Activated B cell treated with CpG ODN at 0.5 μM for 24 hours (primary cell): ENCODE data around the gene BCL6B. TPM values are rescaled to one million over a fixed set of nuclear protein-coding genes. Genes with fewer than 3 reads are reported as not detected.
"Not testable (repeated sequence)": the region's sequence is repeated elsewhere in the genome, so short reads cannot be mapped to it uniquely, and the experiment has no call there.

Source experiments
- ATAC-seq: fragments of 200-7000 bp; cut with Tn5 transposase; one replicate; pipeline ENCODE4 v1.10.0; 2021; ENCODE audit warnings: low read depth, mild to moderate bottlenecking, moderate library complexity
- CTCF ChIA-PET: fragments of 350-600 bp; sonication (Branson Sonifier 250); formaldehyde crosslinking; loops from one replicate; lab custom pipeline; 2021; ENCODE audit warnings: antibody characterized with exemption; lab: Charles Lee
- POLR2A ChIA-PET: fragments of 350-600 bp; sonication (Branson Sonifier 250); formaldehyde crosslinking; loops from one replicate; lab custom pipeline; 2021; ENCODE audit warnings: antibody characterized with exemption; lab: Charles Lee
- DNase-seq: peaks from one replicate; pipeline ENCODE4 v3.0.0; 2022
- H3K27ac Mint-ChIP-seq: one replicate; pipeline ENCODE4 v1.8.0; 2020; ENCODE audit warnings: mixed read lengths
- H3K27me3 Mint-ChIP-seq: one replicate; pipeline ENCODE4 v1.8.0; 2021; ENCODE audit warnings: mixed read lengths
- H3K36me3 Mint-ChIP-seq: one replicate; pipeline ENCODE4 v1.8.0; 2021; ENCODE audit warnings: low read depth, mixed read lengths
- H3K4me1 Mint-ChIP-seq: one replicate; pipeline ENCODE4 v1.8.0; 2021; ENCODE audit warnings: mixed read lengths
- H3K4me3 Mint-ChIP-seq: one replicate; pipeline ENCODE4 v1.8.0; 2020; ENCODE audit warnings: mild to moderate bottlenecking, mixed read lengths
- H3K9me3 Mint-ChIP-seq: one replicate; pipeline ENCODE4 v1.8.0; 2020; ENCODE audit warnings: mixed read lengths
- intact Hi-C: fragments of 100-400 bp; cut with micrococcal nuclease; formaldehyde crosslinking; loops from one replicate; pipeline ENCODE4 v1.15.1; 2024
- total RNA-seq: library from RNA; stranded (reverse); gene quantifications from 2 replicates; pipeline ENCODE4 v1.2.3, GENCODE V29; 2022
- TF ChIP-seq, protein P1 (sequence below): fragments of 200-600 bp; IDR thresholded peaks from one replicate; pipeline ENCODE4 v1.8.0; 2022; ENCODE audit warnings: antibody characterized with exemption, mild to moderate bottlenecking

Gene BCL6B
- total RNA-seq, 1 donor from 2014 or later = 0.31 TPM

DNA sequence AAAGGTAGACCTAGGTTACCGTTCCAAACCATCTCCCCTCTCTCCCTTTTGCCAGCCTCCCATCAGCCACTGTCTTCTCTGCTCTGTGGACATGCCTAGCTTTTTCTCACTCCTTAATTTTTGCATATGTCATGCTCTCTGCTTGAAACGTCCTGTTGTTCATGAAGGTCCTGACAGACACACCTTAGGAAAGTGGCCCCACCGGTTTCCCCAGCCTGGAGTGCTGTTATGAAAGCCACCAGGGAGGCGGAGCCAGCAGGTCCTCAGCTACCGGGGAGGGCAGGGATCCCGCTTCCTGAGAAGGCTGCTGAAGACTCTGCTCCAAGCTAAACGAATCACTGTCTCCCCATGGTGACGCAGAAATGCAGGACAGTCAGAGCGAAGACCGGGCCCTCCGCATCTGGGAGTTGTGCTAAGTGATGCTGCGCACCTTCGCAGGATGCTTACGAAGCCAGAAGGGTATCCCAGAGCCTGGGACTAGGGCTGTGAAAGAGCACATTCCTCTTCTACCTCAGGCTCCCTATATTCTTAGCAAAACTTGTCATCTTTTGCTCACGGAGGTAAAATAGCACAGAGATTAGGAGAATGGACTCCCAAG, 23.4 kb downstream of the BCL6B start:
- DNase-seq = peak; percentile 30
- H3K27ac Mint-ChIP-seq = peak overlapping the region; percentile 86
- H3K4me3 Mint-ChIP-seq = peak overlapping the region; percentile 81
- CTCF ChIA-PET = interaction anchor here (0.7 to 3.4 kb wide), 34 partner anchors 11 to 543 kb away, joined by 3 to 63 read pairs (median 4); partner anchors contain the start of genes ACADVL, ACAP1, BCL6B and DLG4
- intact Hi-C loops = loop anchor here (1.0 to 10.0 kb wide), 10 partner anchors 24 to 643 kb away; partner anchors contain the start of genes FGF11, MPDU1, SLC2A4 and TMEM102
- POLR2A ChIA-PET = interaction anchor here (0.6 to 4.7 kb wide), 20 partner anchors 10 to 641 kb away, joined by 3 to 56 read pairs (median 4); partner anchors contain the start of genes RNASEK, SLC16A13, TMEM102 and TP53
- no peaks in the 10 kb centered on the region for H3K36me3 Mint-ChIP-seq
- H3K27me3 Mint-ChIP-seq = no peaks in the 10 kb centered on the region
- peak; percentile 9 for ATAC-seq
- TF ChIP-seq, protein P1, sequence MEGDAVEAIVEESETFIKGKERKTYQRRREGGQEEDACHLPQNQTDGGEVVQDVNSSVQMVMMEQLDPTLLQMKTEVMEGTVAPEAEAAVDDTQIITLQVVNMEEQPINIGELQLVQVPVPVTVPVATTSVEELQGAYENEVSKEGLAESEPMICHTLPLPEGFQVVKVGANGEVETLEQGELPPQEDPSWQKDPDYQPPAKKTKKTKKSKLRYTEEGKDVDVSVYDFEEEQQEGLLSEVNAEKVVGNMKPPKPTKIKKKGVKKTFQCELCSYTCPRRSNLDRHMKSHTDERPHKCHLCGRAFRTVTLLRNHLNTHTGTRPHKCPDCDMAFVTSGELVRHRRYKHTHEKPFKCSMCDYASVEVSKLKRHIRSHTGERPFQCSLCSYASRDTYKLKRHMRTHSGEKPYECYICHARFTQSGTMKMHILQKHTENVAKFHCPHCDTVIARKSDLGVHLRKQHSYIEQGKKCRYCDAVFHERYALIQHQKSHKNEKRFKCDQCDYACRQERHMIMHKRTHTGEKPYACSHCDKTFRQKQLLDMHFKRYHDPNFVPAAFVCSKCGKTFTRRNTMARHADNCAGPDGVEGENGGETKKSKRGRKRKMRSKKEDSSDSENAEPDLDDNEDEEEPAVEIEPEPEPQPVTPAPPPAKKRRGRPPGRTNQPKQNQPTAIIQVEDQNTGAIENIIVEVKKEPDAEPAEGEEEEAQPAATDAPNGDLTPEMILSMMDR = no peak
- peaks cover 44% of the 10 kb centered on the region for H3K4me1 Mint-ChIP-seq
- H3K9me3 Mint-ChIP-seq = no peaks in the 10 kb centered on the region

DNA sequence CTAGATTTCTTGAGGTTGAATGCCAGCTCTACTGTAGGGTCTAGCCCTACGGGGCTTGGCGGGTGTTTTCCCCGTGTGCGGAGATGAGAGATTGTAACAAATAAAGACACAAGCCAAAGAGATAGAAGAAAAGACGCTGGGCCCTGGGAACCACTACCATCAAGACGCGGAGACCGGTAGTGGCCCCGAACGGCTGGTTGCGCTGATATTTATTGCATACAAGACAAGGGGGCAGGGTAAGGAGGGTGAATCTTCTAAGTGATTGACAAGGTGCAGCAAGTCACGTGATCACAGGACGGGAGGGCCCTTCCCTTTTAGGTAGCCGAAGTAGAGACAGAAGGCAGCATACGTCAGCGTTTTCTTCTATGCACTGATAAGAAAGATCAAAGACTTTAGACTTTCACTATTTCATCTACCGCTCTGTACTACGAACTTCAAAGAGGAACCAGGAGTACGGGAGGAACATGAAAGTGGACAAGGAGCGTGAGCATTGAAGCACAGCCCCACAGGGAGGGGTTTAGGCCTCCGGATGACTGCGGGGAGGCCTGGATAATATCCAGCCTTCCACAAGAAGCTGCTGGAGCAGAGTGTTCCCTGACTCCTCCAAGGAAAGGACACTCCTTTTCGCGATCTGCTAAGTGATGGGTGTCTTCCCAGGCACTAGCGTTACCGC, 24.0 kb downstream of the BCL6B start:
- not testable (repeated sequence) for H3K27me3 Mint-ChIP-seq, H3K9me3 Mint-ChIP-seq, H3K36me3 Mint-ChIP-seq
- ChIA-PET POLR2A (interaction anchor here (0.6 to 4.7 kb wide), 10 partner anchors 10 to 283 kb away, joined by 3 to 56 read pairs (median 4); partner anchors contain the start of genes RNASEK and SLC16A13), CTCF (interaction anchor here (1.1 to 3.4 kb wide), 16 partner anchors 11 to 542 kb away, joined by 3 to 63 read pairs (median 8); partner anchors contain the start of genes BCL6B and SLC16A13)
- peak overlapping the region; percentile 81 for H3K4me3 Mint-ChIP-seq
- H3K4me1 Mint-ChIP-seq = peaks cover 40% of the 10 kb centered on the region
- intact Hi-C loops = loop anchor here (1.0 to 10.0 kb wide), 10 partner anchors 25 to 642 kb away; partner anchors contain the start of genes FGF11, MPDU1, SLC2A4 and TMEM102
- ATAC-seq = peak; percentile 15
- peak overlapping the region; percentile 86 for H3K27ac Mint-ChIP-seq
- DNase-seq = peak; percentile 48

DNA sequence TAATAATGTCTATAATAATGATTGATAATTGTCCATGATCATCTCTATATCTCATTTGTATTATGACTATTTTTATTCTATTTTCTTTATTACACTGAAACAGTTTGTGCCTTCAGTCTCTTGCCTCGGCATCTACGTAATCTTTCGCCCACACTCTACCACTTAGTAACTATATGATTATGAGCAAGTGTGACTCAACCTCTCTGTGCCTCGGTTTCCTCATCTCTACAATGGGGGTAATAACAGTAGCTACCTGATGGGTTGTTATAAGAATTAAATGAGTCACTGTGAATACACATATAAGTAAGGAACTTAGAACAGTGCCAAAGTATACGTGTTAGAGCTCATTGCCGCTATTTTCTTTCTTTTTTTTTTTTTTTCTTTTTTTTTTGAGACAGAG, 24.7 kb downstream of the BCL6B start:
- intact Hi-C loops = loop anchor here (2.0 to 10.0 kb wide), 4 partner anchors 235 to 641 kb away; partner anchors contain the start of genes FGF11, MPDU1, SLC2A4 and TMEM102
- ChIA-PET POLR2A (interaction anchor here (0.8 to 4.7 kb wide), 3 partner anchors 11 to 85 kb away, joined by 3 to 56 read pairs (median 7); partner anchors contain the start of gene SLC16A13), CTCF (interaction anchor here (0.5 to 2.3 kb wide), 2 partner anchors 87 to 90 kb away, joined by 3 to 13 read pairs; no protein-coding TSS in a partner anchor)
- H3K9me3 Mint-ChIP-seq = no peaks in the 10 kb centered on the region
- peaks cover 32% of the 10 kb centered on the region for H3K4me1 Mint-ChIP-seq
- TF ChIP-seq, protein P1 = no peak
- DNase-seq = no peak
- H3K27me3 Mint-ChIP-seq = peaks cover 2% of the 10 kb centered on the region
- H3K27ac Mint-ChIP-seq = no peak overlapping the region
- H3K4me3 Mint-ChIP-seq = no peak overlapping the region
- H3K36me3 Mint-ChIP-seq = no peaks in the 10 kb centered on the region
- ATAC-seq = no peak

- TF ChIP-seq, protein P1 = no peak
- Mint-ChIP-seq H3K9me3 (no peaks in the 10 kb centered on the region), H3K4me1 (peaks cover 23% of the 10 kb centered on the region), H3K36me3 (no peaks in the 10 kb centered on the region), H3K27ac (no peak overlapping the region), H3K4me3 (no peak overlapping the region), H3K27me3 (peaks cover 2% of the 10 kb centered on the region)
- ChIA-PET POLR2A (interaction anchor here (0.6 to 0.7 kb wide), 2 partner anchors 84 to 535 kb away, joined by 3 read pairs; partner anchors contain the start of gene MPDU1), CTCF (interaction anchor here (1.1 to 2.3 kb wide), 3 partner anchors 89 to 248 kb away, joined by 3 to 13 read pairs (median 4); no protein-coding TSS in a partner anchor)
- intact Hi-C loops = loop anchor here (5.0 to 10.0 kb wide), 3 partner anchors 233 to 536 kb away; partner anchors contain the start of genes FGF11, MPDU1, SLC2A4 and TMEM102
- DNase-seq = no peak
- ATAC-seq = no peak
Measured at GRCh38 chr17:7048968-7049367, 26.1 kb downstream of the BCL6B start.

DNA sequence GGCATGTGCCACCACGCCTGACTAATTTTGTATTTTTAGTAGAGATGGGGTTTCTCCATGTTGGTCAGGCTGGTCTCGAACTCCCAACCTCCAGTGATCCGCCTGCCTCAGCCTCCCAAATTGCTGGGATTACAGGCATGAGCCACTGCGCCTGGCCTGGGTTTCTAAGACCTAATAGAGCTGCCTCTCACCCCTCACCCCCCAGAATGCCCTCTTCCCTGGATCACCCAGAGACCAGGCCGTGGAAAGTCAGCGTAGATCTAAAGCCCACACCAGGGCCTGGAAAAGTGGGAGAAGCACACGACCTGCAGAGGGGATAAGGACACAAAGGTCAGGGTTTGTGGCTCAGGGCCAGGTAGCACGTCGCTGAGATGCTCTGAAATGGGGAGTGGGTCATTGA, 27.7 kb downstream of the BCL6B start:
- DNase-seq, ATAC-seq, intact Hi-C loops, H3K9me3 Mint-ChIP-seq, H3K27ac Mint-ChIP-seq, H3K27me3 Mint-ChIP-seq, H3K4me3 Mint-ChIP-seq, H3K36me3 Mint-ChIP-seq: not testable (repeated sequence)
- CTCF ChIA-PET = interaction anchor here (0.8 to 5.4 kb wide), 2 partner anchors 80 to 85 kb away, joined by 3 to 109 read pairs; no protein-coding TSS in a partner anchor
- H3K4me1 Mint-ChIP-seq = peaks cover 18% of the 10 kb centered on the region
- POLR2A ChIA-PET = interaction anchor here (1.9 to 2.2 kb wide), 2 partner anchors 82 to 86 kb away, joined by 10 to 16 read pairs; no protein-coding TSS in a partner anchor
